GM21737 (cell line): ENCODE measurements around the gene FRMD4A.

Experiments
- ATAC-seq: cut with Tn5 transposase; IDR thresholded peaks from one replicate; pipeline ENCODE4 v1.9.1; 2021; ENCODE audit warnings: mild to moderate bottlenecking, moderate library complexity; ENCODE audit not compliant: unreplicated experiment

Gene FRMD4A

GRCh38 chr10:14296065-14296709, 34.5 kb downstream of the FRMD4A start:
- ATAC-seq: no peak

GRCh38 chr10:14294347-14295059, 36.2 kb downstream of the FRMD4A start:
- ATAC-seq: no peak

DNA sequence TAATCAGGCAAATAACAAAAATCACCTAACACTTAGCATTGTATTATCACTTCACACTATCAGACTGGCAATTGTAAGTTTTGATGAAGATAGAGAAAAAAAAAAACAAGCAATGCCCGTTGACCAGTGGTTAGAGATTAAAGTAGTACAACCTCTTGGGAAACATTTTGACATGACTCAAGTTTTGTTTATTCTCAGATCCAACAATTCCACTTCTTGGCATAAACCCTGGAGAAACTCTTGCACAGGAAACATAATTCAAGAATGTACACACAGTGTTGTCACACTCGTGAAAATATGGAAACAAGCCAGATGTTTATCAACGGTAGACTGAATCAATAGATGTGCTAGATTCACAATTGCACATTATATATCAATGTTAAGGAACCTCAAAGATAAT, 37.2 kb downstream of the FRMD4A start:
- no peak for ATAC-seq

DNA sequence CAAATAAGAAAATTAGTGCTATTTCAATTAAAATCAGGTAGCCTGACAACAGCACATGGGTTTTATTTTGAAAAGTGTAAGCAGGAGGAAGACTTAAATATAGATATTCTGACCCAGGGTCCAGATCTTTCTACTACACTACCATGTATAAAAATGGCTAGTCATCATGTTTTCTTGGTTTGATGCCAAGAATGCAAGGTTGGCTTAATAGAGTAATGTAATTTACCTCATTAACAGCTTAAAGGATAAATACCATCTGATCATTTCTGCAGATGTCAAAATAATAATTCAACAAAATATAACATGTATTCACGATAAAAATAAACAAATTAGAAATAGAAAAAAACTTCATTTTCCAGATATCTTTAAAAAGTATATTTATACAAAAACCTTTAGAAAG, 39.4 kb downstream of the FRMD4A start:
- no peak for ATAC-seq

DNA sequence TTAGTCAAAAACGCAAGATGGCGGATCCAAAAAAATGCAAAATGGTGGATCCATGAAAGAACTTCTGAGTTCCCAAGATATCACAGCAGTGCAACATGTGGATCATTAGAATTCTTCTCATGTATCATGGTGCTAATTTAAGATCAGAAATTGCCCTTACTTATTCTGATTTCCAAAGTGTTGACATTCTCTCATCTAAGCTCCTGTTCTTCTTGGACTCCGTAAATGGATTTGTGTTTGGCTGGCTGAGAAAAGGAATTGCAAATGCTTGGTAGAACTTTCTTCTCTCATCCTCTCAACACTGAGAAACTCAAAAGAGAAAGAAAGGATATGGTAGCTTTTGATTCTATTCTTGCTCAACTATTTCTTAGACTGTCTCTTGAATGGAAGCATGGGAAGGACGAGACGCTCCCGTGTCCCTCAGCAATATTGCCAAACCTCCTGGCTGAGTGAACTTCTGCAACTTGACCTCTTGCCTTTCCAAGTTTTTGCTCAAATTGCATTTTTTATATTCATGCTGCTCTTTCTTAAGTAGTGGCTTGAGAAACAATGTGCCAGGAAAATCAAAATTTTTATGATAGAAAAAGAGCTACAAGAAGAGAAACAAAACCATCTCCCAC, 44.7 kb downstream of the FRMD4A start:
- ATAC-seq: no peak

DNA sequence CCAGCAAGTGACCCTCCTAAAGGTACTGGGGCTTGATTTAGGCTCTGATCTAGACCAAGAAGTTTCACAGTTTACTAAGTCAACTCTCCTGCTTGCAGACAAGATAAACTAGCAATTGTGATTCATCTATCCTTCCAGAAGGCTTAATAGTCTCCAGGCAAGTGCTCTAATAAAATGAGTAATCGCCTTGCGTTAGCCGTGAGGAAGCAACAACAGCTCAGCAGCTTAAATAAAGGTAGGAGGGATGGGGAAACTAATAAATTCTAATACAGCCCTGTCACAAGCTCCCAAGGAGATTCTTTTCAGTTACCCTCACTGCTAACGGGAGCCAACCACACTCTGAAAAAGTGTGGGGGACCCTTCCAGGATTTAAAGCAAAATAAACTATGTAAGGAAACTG, 48.4 kb downstream of the FRMD4A start:
- no peak for ATAC-seq

DNA sequence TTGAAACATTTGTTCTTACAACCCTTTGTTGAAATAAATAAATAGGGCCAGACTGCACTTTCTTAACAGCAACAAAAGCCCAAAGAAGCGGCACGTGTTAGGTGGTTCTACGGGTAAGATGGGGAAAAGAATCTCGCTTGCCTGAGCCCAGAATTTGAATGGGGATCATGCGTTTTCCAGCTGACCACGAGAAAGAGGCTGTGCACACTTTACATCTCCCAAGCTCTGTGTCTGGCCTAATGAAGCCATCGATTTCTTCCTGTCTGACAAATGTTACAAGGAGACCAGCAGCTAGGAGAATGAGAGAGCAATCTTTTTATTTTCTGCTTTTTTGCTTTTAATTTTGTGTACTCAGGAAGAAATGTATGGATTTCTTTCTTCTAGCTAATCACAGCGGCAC, 52.2 kb downstream of the FRMD4A start:
- no peak for ATAC-seq

DNA sequence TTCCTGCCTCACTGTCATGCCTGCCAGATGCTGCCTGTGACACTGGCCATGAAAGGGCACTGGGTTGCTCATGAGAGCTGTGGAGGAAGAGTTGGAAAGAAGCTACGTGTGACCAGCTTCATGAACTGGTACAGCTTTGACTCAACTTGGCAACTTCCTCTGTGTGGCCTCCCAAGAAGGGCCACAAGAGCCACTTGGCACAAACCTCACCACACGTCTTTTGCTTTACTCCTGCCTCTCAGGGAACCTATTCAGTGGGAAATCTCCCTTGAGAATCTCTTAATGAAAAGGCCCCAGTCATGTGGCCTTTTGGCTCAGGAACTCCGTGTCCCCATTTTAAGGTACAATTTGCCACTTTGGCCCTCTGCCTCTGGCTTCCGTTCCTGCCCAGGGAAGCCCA, 54.5 kb downstream of the FRMD4A start:
- no peak for ATAC-seq

DNA sequence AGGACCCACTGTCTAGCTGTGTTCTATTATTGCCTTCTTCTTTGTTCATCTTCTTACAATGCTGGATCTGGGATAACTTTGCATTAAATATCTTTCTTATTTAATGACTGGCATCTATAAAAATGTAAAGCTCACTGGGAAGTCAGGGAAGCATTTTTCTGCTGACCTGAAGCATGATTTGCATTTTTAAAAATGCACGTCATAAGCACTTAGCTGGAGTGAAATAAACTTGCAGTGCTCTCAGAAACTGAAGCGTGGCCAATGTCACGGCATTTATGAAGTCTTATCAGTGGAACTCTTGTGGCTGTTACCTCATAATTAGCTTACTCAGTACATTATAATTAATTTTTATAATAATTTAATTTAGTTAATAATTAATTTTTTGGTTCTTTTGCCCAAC, 59.1 kb downstream of the FRMD4A start:
- ATAC-seq: no peak

DNA sequence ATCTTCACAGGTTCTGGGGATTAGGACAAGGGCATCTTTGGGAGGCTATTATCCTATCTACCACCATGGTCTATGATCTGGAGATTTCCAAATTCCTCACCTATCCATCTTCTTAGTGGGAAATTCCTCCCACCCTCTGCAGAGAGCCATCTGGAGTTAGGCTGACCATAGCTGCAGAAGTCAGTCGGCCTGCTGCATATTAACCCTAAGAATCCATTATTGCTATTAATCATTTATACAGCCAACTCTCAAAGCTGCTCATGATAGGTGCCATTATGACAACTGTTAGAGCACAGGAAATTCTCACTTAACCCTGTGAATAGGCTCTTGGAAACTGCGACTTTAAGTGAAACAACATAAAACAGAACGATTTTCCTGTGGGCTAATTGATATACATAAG, 60.4 kb downstream of the FRMD4A start:
- no peak for ATAC-seq

DNA sequence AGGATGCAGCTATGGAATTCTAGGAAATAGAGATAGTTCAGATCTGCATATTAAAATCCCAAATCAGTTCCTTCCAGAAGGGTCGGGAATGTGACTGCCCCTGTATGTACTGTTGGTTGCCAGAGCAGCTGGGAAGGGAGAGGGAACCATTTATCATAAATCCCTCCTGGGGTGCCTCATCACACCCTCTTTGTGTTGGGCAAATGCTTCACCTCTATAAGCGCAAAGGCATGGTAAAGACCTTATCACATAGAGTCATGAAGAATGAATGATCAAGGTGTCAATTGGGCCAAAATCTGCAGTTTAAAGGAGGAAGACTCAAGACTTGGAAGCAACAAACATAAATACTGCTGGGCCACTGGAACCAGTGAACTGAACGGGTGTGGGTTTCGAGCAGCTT, 65.0 kb downstream of the FRMD4A start:
- ATAC-seq: no peak

DNA sequence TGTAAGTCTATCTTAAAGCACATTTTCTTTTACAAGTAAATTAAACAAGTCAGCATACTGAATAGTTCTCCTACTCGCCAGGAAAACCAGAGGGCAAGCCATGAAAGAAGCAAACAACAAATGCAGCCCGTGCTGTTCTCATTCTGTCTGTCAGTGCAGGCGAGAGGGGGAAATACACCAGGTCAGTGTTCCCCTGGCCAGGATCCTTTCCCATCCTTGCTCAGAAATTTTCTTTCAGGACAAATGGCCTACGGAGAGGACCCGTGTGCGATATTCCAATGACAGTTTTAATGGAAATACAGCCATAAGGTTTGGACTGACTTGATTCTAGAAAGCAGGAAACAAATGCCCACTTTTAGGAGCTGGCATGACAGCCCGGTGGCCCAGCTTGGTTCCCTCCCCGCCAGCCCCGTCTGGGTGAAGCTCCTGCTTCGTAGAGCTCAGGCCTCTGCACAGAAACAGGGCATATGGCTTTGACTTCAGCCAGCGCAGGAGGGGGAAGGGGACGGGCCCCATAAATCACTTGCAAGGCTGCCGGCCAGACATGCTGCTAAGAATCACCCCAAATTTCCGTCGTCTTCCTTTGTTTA, 67.8 kb downstream of the FRMD4A start:
- ATAC-seq: no peak

GRCh38 chr10:14261336-14261735, 69.4 kb downstream of the FRMD4A start:
- ATAC-seq: no peak

GRCh38 chr10:14259696-14260566, 70.8 kb downstream of the FRMD4A start:
- no peak for ATAC-seq

DNA sequence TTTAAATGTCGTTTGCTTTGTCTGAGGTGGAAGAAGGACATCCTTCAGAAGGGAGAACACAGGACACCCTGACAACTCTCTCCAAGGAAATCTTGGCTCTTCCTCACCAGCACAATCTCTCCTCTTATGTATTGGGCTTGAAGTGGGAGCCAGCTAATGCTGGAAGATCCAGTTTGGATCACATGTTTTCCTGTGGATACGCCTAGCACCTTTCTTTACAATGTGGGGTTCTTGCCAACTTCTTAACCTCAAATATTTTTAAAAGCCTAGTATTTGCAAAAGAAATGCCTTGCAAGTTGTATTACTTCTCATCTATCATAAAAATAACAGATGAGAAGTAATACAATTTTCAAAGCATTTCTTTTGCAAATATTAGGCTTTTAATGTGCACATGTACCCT, 76.4 kb downstream of the FRMD4A start:
- ATAC-seq: no peak

DNA sequence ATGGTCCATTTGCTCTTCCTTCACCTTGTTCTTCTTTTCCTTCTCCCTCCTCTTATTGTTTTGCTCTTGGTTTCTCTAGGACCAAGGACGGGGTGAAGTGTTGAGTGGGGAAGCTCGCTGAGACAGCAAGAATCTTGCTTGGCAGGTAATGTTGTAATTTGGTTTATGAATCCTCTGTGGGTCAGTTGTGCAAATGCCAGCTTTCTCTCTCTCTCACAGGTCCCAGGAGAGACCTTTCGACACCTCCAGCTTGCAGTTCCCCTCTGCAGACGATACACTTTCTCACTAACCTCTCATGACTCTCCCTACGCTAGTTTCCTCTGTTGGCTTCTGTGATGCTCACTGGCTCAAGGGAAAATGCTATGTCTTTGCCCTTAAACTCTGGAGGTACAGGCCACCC, 77.0 kb downstream of the FRMD4A start:
- no peak for ATAC-seq

GRCh38 chr10:14253079-14253478, 77.6 kb downstream of the FRMD4A start:
- ATAC-seq: no peak

DNA sequence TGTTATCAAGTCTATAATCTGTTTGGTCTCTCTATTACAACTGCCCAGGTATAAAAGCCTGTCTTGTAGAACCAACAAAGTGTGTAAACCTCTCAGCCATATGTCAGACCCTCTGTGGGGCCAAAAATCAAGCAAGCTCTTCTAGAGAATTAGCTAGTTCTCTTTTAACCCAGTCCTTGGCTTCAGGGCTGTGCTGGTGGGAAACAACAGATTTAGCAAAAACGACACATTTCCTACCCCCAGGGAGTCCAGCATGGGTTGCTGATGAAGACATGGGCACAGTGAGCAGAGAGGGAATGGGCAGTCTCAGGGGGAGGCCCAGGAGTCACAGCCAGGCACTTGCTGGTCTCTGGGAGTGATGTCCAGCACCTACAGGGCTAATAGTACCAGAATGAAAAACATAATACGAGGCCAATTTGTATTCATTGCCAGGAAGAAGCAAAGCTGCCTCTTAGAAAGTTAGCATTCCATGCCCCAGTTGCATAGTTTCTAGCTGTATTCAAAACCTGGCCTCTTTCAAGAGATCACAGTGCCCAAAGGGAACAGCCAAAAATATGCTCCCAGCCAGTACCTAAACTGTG, 80.1 kb downstream of the FRMD4A start:
- ATAC-seq: no peak

DNA sequence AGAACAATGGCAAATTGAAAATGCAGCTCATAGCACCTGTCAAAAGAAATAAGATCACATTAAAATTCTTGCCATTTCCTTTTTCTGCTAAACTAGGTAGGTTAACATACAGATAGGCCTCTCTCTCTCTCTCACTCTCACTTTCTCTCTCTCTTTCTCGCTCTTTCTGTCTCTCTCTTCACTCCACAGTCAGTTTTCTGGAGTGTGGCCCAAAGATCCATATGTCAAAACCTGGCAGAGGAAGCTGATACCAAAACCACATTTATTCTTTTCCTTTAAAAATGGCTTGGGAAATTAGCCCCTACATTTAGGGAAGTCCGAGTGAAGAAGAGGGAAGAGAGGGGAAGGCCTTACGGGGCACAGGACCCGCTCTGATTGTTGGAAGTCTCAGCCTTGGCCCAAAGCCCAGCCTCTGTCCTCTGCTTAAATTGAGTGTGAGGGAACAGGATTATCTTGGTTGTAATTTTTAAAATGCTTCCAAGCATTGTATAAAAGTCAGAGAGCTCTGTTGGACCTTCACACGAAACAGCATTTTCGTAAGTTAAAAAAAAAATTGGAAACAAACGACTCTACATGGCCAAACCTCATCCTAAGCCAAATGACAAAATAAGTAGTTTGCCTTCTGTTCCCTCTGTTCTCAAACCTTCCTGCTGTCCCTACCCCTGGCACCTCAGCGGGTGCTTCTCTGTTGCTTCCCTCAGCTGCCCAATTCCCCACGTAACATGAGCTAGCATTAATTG, 83.2 kb downstream of the FRMD4A start:
- no peak for ATAC-seq

DNA sequence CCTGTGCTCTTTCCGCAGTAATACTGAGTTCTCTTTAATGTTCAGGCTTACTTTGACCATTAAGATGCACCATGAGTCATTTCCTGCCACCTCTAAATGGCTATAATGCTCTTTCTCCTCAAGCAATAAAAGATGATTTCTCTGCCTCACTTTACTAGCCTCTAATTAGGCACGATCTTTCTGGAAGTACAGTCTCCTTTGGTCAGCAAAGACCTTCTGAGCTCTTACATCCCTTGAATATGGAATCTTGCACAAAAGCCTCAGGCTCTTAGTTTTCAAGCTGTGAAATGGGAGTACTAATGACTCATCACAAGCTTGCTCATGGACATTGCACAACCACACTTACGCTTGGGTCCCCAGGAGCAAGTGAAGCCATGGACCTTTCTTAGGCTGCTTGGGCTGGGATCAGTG, 85.9 kb downstream of the FRMD4A start:
- no peak for ATAC-seq
